NCI-H187 (cell line): ENCODE results near the gene FKBP8.

ENCODE experiments used
- DNase-seq, 2 experiments: peaks; one replicate each; lab custom pipeline; 2025; lab: John Stamatoyannopoulos, UW

Gene FKBP8

DNA sequence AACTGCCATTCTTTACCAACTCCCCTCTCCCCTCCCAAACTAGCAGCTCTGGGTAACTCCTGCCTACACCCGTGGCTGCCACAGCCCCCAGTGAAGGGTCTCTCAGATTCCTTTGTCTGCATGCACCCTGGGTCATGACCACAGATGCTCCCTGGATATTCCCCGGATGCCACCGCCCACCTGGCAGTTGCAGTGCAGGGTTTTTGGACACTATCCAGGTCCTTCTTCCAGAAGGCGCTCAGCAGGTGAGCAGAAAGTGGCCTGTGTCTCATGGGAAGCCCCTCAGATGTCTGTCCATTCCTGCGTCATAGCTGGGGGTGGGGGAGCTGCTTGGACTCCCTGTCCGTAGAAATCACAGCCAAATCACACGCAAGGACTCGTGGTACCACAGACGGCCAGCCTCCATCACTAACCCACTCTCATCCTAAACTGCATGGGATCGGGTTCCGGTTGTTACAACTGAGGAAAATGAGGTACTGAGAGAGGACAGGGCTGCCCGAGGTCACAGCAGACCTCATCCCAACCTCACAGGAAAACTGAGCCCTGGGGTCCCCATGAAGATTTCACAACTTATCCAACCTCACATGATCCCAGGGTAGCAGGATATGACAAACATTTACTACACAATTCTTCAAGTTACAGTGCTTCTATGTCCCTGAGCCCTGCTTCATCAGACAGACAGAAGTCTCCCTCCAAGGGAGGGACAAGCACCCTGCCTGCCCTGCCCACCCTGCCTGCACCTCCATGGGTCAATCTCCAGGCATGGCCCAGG, 60.1 kb downstream of the FKBP8 start:
- DNase-seq = no peak
